ENCODE data around the gene ATP13A3. TPM values are rescaled to one million over a fixed set of nuclear protein-coding genes. Genes with fewer than 3 reads are reported as not detected.

Gene ATP13A3
- total RNA-seq, 1 experiment from 2014 or later, result 78.3 TPM

- Mint-ChIP-seq H3K4me3 (no peak overlapping the region), H3K27ac (no peak overlapping the region), H3K4me1 (no peaks in the 10 kb centered on the region), H3K27me3 (ENCODE audit: low read depth) (no peaks in the 10 kb centered on the region), H3K36me3 (peaks cover 61% of the 10 kb centered on the region), H3K9me3 (no peaks in the 10 kb centered on the region)
- ATAC-seq, result no peak
- DNase-seq (ENCODE audit: low spot score), result no peak
- CTCF ChIA-PET, result interaction anchor here (1.1 to 2.0 kb wide), 2 partner anchors 65 to 124 kb away, joined by 3 to 4 read pairs; no protein-coding TSS in a partner anchor
- POLR2A ChIA-PET, result no interaction called here
- no peak for TF ChIP-seq ZNF532 (CRISPR knock-in tag; IDR thresholded peaks at IDR 0.05; ENCODE audit: borderline replicate concordance)
- TF ChIP-seq STAT6 (CRISPR knock-in tag; conservative IDR thresholded peaks at IDR 0.05; ENCODE audit: low read depth), result no peak
- no peak for TF ChIP-seq PRDM15 (CRISPR knock-in tag; IDR thresholded peaks at IDR 0.05)
- no peak for TF ChIP-seq TCF7 (CRISPR knock-in tag; IDR thresholded peaks at IDR 0.05; ENCODE audit: low read depth)
- no peak for TF ChIP-seq GABPB1 (CRISPR knock-in tag; IDR thresholded peaks at IDR 0.05)
- no peak for TF ChIP-seq ZNF416 (CRISPR knock-in tag; IDR thresholded peaks at IDR 0.05)
- no peak for TF ChIP-seq JAZF1 (CRISPR knock-in tag; IDR thresholded peaks at IDR 0.05)
- no peak for TF ChIP-seq ZBTB43 (CRISPR knock-in tag; IDR thresholded peaks at IDR 0.05)
- no peak for TF ChIP-seq NR3C1 (CRISPR knock-in tag; conservative IDR thresholded peaks at IDR 0.05; ENCODE audit: low read depth)
- TF ChIP-seq OVOL2 (CRISPR knock-in tag; IDR thresholded peaks at IDR 0.05; ENCODE audit: borderline replicate concordance), result no peak
- no peak for TF ChIP-seq AFF4 (CRISPR knock-in tag; IDR thresholded peaks at IDR 0.05; ENCODE audit: borderline replicate concordance)
- no peak for TF ChIP-seq IRF2 (CRISPR knock-in tag; IDR thresholded peaks at IDR 0.05; ENCODE audit: borderline replicate concordance, low read depth)
- TF ChIP-seq ARID4B (CRISPR knock-in tag; IDR thresholded peaks at IDR 0.05; ENCODE audit: borderline replicate concordance), result no peak
- no peak for TF ChIP-seq ZNF263 (CRISPR knock-in tag; IDR thresholded peaks at IDR 0.05; ENCODE audit: low read depth)
- TF ChIP-seq SMAD3 (CRISPR knock-in tag; IDR thresholded peaks at IDR 0.05; ENCODE audit: borderline replicate concordance), result no peak
- TF ChIP-seq MAX (CRISPR knock-in tag; IDR thresholded peaks at IDR 0.05), result no peak
These were observed 36.9 kb downstream of the ATP13A3 start for GRCh38 chr3:194449913-194450312.

Data from WTC11 (cell line).